ENCODE measurements around the gene GPR61.

Gene GPR61

DNA sequence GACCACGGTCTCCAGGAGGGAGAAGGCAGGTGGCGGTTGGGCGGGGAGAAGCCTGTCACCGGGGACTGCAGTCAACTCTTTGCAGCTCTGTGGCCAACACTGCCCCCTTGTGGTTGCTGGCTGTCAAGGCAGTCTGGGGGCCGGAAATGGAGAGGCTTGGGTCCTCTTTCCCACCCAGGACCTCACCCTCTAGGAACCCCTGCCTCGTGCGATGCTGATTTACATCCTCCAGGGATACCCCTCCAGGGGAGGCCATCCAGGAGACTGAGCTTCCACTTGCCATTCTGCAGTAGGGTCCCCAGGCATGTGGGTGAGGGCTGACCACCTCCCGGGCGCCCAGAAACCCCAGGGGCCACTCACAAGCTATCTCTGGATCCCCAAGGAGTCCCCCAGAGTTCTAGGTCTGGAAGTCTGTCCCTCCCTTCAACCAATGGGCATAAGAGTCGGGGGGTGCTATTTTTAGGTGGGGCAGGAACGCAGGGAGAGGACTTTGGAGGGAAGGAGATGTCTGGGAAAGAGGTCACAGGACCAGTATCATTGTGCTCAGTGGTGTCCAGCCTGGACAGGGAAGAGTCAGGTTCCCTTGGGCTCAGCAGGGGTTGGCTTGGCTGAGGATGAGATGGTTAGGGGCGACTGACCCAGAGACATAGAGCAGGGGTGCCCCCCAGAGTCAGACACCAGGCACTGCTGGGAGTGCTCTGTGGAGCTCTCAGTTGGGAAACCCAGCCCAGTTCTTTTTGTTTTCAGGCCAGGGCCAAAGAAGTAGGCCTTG lies 7.1 kb upstream of the GPR61 start:
- DNase-seq, result peak in 53 of 56 donors; percentile 43 to 90 (median 76)

DNA sequence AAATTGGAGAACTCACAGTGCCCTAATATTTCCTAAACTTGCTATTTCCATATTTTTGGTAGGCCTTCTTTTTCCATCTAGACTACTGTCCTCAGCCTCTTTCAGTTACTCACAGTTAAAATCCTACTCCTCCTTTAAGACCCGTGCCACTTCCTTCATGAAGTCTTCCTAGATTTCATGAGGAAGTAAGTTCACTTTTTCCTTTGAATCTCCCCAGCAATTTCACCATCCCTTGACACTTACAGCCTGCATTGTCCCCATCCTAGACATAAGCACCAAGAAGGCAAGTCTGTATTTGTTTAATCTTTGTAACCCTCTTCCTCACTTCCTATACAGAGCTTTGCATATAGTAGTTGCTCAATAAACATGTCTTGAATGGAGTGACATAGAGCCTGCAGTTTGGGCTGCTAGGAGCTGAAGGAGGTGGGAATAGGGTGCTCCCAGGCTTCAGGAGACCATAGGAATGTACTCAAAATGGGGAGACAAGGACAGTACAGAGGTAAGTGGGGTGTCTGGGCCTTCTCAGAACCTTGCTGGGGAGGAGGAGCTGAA lies 5.3 kb upstream of the GPR61 start:
- DNase-seq, result no peak

DNA sequence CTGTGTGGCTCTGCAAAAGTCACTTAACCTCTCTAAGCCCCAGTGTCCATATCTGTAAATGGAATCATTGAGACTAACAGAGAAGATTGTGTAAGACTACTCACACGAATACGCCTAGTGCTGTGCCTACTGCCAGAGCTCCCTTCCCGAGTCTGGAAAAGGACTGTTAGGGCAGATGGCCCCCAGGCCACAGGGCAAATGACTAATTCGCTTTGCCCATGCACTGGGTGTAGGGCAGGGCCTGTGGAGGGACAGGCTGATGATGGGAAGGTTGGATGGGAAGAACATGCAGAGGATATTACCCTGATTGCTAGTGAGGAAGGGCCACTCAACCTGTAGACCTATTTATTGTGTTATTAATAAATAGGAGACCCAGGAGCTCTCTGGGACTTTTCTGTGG lies 4.2 kb upstream of the GPR61 start:
- no peak for DNase-seq

DNA sequence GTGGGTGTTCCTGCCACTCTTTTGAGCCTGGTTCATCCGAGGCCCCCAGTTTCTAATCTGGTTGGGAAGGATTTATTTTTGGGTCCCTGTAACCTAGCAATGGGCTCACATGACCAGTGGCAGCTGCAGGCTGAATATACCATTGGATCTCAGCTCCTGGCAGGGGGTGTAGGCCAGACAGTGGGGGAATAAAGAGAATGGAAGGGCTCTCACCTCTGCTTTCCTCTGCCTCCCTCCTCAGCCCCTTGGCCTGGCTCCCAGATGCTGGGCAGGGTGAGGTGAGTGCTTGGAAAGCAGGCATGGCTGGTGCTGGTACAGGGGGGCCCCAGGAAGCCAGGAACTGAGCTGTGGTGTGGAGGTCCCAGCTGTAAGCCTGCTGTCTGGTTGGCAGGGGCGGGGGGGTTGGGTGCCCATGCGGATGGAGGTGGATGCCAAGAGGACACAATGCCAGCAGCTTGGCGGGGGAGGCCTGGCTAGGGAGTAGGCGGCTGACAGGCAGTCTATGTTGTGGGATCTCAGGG lies 3.6 kb upstream of the GPR61 start:
- peak in 49 of 56 donors; percentile 22 to 82 (median 61) for DNase-seq

DNA sequence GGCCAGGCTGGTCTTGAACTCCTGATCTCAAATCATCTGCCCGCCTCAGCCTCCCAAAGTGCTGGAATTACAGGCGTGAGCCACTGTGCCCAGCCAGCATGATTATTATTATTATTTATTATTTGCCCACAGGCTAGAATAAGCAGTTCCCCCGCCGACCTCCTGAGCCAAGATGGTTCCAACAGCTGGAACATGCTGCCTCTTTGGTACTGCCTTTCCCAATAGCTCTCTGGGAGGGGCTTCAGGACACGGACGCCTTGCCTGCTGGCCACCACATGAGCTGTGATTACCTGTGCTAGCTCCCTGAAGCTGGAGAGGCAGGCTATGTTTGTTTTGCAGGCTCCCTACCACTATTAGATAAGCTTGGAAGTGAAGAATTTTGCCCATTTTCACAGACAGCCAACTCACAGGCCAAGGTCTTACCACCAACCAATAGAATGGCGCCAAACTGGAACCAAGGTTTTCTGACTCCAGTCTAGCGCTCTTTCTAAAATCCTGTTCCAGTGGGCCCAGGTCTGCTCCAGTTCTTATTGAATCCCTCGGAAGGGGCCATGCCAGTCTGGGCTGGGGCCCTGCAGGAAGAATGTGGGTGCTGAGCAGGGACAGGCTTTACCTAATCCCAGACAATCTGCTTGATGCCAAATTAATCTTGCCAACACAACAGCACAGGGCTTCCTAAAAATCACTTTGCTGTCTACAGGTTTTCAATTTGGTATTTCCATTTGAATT lies 2.1 kb upstream of the GPR61 start:
- DNase-seq, result no peak

DNA sequence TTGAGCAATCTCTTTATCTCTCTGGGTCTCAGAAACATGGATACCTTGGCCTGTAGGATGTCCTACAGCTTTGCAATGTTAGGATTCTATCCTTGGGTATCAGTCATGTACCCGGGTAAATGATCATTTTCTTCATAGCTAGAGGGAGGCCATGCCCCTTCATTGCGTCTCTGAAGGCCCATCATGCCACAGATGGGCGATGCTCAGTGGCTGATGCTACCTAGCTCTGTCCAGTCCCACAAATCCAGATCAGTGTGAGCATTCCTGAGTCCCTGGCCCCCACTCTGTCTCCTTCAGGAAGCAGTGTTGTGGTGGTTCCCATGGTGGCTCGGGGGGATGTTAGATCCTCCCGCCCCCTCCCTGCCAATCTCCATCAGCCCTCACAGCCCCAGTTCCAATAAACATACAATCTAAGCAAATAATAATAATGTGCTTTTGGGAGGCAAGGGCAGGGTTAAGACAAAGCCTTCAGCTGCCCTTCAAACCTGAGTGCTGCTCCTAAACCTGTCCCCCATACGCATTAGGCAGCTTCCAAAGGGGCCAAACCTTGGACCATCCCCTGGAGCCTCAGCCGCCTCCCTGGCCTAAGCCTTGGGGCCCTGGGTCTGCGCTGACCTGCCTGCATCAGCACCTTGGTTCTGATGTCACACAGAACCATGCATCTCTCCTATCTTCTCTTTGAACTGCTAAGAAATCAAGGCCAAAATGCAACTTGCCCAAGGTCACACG lies 681 bp upstream of the GPR61 start:
- DNase-seq, result no peak

DNA sequence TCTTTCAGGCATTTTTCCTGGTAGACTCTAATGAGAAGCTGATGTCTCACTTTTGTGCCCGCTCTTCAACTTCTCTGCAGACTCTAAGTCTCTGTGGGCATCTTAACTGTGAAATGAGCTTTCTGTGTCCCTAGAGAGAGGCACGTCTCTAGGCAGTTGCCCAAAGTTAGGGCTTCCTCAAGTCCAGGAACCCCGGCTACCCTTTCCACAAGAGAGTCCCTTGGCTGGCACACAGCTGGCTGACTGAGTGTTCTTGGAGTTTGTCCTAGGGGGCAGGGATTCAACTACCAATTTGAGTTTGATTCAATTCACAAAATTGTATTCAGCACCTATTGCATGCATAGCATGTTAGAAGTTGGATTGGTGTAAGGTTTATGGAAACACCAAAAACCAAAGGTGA lies 1.4 kb downstream of the GPR61 start:
- peak in 6 of 56 donors; percentile 14 to 39 (median 24) for DNase-seq

DNA sequence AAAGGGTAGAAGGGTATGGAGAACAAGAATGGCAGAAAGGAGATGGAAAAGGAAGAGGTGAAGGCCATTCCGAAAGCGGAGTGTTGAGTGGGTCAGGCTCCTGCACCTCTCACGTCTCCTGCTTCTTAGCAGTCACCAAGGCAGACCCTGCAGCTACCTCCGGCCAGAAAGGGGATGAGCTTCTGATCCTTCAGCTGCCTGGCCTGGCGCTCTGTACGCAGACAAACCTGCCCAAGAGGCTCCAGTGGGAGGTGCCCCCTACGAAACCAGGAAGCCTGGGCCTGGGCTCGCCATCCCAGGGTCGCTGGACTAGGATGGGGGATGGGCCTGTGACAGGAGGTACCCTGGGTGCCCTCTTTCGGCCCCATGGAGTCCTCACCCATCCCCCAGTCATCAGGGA lies 3.0 kb downstream of the GPR61 start:
- no peak for DNase-seq

DNA sequence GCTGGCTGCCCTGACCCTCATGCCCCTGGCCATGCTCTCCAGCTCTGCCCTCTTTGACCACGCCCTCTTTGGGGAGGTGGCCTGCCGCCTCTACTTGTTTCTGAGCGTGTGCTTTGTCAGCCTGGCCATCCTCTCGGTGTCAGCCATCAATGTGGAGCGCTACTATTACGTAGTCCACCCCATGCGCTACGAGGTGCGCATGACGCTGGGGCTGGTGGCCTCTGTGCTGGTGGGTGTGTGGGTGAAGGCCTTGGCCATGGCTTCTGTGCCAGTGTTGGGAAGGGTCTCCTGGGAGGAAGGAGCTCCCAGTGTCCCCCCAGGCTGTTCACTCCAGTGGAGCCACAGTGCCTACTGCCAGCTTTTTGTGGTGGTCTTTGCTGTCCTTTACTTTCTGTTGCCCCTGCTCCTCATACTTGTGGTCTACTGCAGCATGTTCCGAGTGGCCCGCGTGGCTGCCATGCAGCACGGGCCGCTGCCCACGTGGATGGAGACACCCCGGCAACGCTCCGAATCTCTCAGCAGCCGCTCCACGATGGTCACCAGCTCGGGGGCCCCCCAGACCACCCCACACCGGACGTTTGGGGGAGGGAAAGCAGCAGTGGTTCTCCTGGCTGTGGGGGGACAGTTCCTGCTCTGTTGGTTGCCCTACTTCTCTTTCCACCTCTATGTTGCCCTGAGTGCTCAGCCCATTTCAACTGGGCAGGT lies 3.8 kb downstream of the GPR61 start:
- DNase-seq, result no peak

DNA sequence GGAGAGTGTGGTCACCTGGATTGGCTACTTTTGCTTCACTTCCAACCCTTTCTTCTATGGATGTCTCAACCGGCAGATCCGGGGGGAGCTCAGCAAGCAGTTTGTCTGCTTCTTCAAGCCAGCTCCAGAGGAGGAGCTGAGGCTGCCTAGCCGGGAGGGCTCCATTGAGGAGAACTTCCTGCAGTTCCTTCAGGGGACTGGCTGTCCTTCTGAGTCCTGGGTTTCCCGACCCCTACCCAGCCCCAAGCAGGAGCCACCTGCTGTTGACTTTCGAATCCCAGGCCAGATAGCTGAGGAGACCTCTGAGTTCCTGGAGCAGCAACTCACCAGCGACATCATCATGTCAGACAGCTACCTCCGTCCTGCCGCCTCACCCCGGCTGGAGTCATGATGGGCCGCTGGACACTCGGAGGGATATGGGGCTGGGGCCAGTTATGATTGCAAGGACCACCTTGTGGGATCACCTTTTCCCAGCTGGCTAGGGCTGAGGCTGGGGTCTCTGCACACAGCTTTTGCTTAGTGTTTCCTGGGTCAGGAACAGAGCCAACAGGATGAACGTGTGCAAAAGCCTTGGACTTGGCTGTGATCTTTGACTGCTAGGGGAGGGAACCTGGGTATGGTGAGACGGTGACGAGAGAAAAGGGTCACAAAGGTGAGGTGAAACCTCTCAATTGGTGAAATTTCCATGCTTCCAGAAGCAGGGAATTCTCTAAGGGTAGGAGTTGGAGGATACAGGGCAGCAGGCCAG lies 4.5 kb downstream of the GPR61 start:
- DNase-seq, result no peak

DNA sequence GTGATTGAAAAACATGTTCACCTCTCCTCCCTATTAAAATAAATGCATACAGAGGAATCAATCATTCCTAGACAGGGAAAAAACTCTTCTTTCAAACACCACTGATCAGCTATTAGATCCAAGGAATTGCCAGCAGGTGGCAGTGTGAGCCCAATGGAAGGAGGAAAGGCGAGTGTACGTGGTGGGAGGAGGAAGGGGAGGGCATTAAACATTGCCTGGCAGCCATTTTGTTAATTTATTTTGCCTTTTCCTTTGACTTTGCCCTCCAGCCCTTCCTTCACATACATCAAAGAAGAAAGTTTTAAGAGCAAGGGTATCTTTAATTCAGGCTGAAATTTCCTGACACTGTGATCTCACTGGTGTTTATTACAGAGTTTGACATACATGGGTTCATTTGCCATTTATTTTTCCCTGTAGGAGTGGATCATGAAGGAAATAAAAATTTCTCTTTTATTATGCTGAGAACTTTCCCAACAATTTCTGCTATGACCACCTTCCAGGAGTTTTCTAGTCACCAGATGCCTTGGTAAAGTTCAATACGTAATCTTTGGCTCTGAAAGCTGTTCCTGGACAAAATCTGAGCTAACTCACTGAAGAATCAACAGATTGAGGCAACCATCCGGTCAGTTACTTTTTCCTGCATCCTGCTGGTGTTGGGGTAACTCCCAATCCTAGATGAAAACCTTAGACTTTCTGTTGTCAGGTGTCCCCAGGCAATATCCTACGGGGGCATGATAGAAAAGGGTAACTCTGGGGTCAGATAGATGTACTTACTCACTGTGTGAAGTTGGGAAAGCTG lies 6.8 kb downstream of the GPR61 start:
- DNase-seq, result peak in 51 of 56 donors; percentile 28 to 94 (median 71)

DNA sequence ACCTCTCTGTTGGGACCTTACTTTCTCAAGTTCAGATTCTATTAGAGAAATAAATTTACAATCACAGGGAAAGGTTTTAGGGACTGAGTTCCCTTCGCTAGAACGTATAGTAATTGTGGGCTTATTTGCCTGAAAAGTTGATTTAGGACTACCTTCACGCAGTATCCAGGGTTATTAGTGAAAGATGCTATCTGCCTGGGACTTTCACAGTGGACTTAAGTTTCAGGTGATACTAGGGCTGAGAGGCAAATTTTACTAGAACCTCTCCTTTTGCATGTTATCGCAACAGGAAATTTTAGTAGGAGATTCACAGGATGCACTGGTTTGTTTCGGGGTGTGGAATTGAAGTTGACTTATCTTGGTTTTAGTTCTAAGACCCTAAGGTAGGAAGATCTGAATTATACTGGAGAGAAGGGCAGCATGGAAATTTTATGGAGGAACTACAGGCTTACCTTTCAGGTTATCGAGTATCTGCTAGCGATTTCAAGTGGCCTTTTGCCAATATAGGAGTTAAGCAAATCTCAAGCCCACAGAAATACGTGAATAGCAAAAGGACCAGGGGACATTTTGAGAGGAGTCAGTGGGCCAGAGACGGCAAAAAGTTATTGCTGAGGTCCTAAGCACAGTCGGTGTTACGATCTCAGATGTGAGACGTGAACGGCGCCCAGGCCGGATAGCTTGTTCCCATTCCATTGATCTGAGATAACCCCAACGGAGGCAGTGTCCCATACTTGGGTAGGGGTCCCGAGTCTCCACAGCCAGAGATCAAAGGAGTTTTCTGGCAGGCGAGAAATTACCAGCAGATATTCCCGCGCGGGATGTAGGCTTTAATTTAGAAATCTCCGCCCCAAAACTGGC lies 8.0 kb downstream of the GPR61 start:
- peak in 5 of 56 donors; percentile 30 to 57 (median 46) for DNase-seq

DNA sequence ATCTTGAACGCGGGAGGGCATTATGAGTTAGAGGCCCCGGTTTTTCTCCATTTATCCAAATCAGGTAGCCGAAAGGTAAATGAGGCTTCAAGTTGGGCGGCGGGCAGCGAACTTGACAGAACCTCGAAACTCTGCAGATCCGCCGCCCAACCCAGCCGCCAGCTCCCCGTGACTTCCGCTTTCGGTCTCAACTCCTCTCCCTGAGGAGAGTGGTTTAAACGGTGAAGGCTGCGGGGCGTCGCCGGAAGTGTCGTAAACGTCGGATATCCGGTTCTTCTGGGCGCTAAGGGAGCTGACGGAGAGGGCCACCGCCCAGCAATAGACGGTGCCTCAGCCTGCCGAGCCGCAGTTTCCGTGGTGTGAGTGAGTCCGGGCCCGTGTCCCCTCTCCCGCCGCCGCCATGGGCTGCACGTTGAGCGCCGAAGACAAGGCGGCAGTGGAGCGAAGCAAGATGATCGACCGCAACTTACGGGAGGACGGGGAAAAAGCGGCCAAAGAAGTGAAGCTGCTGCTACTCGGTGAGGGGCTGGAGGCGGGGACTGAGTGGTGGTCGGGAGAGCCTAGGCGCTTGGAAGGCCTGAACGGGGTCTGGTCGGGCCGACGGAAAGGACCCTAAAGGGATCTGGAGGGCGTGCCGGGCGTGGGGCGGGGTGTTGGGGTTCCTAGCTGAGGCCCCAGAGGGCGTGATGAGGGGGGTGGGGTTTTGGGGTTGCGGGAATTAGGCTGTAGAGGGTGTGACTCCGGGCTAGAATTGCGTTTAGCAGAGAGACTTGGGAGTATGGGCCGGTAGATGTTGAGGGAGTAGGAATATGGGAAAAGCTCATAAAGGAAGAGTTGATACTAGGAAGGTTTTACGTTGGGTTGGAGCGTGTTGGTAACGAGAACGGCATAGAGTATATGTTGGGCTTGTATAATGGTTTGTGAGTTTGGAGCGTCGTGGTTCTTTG lies 8.9 kb downstream of the GPR61 start, which contains the start of gene GNAI3:
GNAI3 (plus strand) TSS at position 295 of the 947 bp plus-strand sequence; CDS start at position 401, 106 bp downstream.
- peak; percentile 36 to 98 (median 94) for DNase-seq

DNA sequence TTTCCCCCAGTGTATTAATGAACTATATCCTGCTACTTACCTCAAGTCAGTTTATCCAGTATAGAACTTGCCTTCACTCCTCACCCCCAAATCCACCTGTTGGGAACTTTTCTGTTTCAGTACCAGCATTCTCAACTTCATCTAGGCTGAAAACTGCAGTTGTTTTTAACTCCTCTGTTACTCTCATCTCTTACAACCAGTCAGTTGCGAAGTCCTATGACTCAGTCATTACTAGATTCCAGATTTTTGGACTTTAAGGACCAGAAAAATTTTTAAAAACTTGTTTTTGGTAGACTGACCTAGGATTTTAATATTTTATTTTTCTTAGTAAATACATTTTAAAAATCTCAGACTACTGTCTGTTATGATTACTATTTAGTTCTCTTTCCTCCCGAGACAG lies 16.9 kb downstream of the GPR61 start:
- DNase-seq, result no peak

DNA sequence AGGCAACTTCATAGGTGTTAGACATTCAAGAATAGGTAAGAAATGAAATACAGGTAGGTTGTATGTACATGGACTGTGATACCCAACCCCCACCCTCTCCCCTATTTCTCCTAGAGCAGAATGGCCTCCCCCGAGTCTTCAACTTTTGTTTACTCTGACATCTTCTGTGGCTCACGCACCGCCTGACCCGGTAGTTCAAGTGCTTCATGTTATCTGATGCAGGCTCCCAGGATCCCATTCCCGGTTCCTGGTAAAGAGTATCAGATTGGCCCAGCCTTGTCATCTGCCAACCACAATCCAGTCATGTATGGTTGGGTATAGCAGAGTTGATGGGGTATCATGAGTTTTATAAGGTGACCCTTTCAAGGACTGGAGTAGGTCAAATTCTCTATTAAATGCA lies 17.8 kb downstream of the GPR61 start:
- no peak for DNase-seq

DNA sequence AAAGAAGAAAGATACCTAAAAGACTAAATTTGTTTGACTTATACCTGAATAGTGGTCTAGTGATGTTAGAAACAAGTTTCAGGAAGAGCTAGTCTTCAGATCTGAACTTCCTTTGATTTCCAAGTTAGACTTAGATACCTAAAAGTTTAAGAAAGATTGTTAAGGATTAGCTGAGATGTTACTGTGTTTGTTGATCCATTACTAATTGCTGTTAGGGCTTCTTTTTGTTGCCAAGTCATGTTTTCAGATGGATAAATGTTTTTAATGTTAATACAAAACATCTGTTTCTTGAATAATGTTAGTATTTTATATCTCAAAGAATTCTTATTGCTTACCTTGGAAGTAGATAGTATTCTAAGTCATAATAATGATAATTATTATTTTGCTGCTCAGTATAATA lies 20.3 kb downstream of the GPR61 start:
- no peak for DNase-seq
